ENCODE results near the gene ZGRF1. TPM values are rescaled to one million over a fixed set of nuclear protein-coding genes. Genes with fewer than 3 reads are reported as not detected.
A peak's percentile ranks its signal among the peaks of the same experiment; 100 is the strongest.
"Not testable (repeated sequence)": the region's sequence is repeated elsewhere in the genome, so short reads cannot be mapped to it uniquely, and the experiment has no call there.

ZGRF1 gene
- polyA plus RNA-seq, 1 donor from 2014 or later: 1.9 TPM

DNA sequence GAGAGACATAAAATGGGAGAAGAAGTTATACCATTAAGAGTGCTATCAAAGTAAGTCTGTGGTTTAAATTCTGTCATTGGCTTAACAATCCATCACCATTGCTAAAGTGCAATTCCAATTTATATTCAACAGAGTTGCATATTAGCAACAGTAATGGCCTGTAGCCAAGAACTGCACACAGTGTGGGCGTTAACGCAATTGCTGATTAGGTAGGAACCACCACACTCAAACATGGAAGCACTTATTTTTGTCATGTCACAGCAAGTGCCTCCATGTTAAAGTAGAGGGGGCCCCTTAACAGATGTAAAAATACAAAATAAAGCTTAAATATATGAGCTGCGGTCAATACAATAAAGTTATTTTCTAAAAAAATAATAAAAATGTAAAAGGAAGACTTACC, 11.1 kb upstream of the ZGRF1 start:
- no peaks in the 10 kb centered on the region for H3K27me3 Mint-ChIP-seq
- peaks cover 4% of the 10 kb centered on the region for H3K36me3 Mint-ChIP-seq
- peaks cover 8 to 11% (median 8%) of the 10 kb centered on the region in 3 donors for H3K4me1 Mint-ChIP-seq
- H3K27ac Mint-ChIP-seq: no peak overlapping the region
- no peak overlapping the region for H3K4me3 Mint-ChIP-seq
- H3K9me3 Mint-ChIP-seq: no peaks in the 10 kb centered on the region

DNA sequence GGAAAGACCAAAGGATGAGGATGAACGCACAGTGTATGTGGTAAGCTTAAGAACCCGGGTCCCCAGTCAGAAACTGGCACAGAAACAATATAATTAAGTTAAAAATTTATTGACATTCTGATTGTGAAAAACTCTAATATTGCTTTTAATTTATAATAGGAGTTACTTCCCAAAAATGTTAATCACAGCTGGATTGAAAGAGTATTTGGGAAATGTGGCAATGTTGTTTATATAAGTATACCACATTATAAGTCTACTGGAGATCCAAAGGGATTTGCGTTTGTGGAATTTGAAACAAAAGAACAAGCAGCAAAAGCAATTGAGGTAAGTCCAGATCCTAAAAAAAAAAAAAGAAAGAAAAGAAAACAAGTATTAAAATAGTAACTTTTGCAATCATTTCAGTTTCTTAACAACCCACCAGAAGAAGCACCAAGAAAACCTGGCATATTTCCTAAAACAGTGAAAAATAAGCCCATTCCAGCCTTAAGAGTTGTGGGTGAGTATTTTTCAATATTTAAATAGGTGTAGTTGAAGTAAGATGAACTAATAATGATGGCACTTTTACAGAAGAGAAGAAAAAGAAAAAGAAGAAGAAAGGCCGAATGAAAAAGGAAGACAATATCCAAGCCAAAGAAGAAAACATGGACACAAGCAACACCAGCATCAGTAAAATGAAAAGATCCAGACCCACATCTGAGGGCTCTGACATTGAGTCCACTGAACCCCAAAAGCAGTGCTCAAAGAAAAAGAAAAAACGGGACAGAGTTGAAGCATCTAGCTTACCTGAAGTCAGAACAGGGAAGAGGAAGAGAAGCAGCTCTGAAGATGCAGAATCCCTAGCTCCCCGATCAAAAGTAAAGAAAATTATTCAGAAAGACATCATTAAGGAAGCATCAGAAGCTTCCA, 10.2 kb upstream of the ZGRF1 start:
- Mint-ChIP-seq H3K36me3 (peaks cover 4% of the 10 kb centered on the region), H3K9me3 (no peaks in the 10 kb centered on the region), H3K27ac (no peak overlapping the region), H3K27me3 (no peaks in the 10 kb centered on the region), H3K4me1 (peaks cover 12 to 16% (median 14%) of the 10 kb centered on the region in 3 donors), H3K4me3 (no peak overlapping the region)

- peak overlapping the region in 1 of 3 donors; percentile 23 for H3K27ac Mint-ChIP-seq
- H3K4me3 Mint-ChIP-seq: peak overlapping the region in 1 of 4 donors; percentile 60
- H3K27me3 Mint-ChIP-seq: no peaks in the 10 kb centered on the region
- H3K4me1 Mint-ChIP-seq: peaks cover 20 to 24% (median 21%) of the 10 kb centered on the region in 3 donors
- peaks cover 4% of the 10 kb centered on the region for H3K36me3 Mint-ChIP-seq
- no peaks in the 10 kb centered on the region for H3K9me3 Mint-ChIP-seq
Observed at GRCh38 chr4:112645541-112646329, 9.0 kb upstream of the ZGRF1 start.

DNA sequence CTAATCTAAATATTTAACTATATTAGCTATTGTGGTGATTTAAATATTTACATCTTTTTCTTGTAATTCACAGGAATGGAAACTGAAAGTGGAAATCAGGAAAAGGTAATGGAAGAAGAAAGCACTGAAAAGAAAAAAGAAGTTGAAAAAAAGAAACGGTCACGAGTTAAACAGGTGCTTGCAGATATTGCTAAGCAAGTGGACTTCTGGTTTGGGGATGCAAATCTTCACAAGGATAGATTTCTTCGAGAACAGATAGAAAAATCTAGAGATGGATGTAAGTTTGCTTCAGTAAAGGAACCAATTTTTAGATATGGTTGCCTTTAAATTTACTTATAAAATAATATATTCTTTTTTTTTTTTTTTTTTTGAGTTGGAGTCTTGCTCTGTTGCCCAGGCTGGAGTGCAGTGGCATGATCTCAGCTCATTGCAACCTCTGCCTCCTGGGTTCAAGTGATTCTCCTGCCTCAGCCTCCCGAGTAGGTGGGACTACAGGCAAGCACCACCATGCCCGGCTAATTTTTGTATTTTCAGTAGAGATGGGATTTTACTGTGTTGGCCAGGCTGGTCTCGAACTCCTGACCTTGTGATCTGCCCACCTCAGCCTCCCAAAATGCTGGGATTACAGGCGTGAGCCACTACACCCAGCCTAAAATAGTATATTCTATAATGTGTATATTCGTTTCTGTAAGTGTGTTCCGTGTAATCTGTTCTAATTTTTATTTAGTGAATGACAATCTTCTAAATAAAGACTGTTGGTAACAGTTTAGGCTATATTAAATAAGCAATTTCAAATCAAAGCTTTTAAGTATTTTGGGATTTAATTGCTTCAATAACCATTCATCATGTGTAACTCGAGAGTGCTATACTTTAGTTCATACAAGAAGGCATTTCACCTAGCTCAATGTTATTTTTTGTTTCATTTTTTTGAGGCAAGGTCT, 8.2 kb upstream of the ZGRF1 start:
- not testable (repeated sequence) for H3K27me3 Mint-ChIP-seq, H3K9me3 Mint-ChIP-seq, H3K36me3 Mint-ChIP-seq
- Mint-ChIP-seq H3K27ac (peak overlapping the region in 1 of 3 donors; percentile 68), H3K4me3 (peak overlapping the region in 1 of 4 donors; percentile 23), H3K4me1 (peaks cover 20 to 26% (median 24%) of the 10 kb centered on the region in 3 donors)

DNA sequence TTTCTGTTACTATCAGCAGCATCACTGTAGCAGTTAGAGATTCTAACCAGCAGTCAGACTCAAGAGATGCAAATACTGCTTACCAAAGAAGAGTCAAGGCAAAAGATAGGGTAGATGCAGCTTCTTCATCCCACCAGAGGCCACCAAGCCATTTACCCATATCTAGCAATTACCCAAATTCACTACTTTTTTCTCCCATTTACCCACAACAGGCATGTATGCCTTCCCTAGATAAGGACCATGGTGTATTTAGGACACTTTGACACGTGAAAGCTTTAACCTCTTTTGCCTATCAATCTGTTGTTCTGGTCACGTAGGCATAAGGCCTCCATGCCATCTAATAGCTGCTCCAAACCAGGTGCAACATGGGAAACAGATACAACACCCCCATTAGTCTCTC, 5.8 kb upstream of the ZGRF1 start:
- H3K27ac Mint-ChIP-seq: peak overlapping the region in 2 of 3 donors; percentile 40 to 83
- no peak overlapping the region for H3K4me3 Mint-ChIP-seq
- peaks cover 20 to 33% (median 26%) of the 10 kb centered on the region in 3 donors for H3K4me1 Mint-ChIP-seq
- no peaks in the 10 kb centered on the region for H3K9me3 Mint-ChIP-seq
- no peaks in the 10 kb centered on the region for H3K27me3 Mint-ChIP-seq
- H3K36me3 Mint-ChIP-seq: peaks cover 4% of the 10 kb centered on the region

DNA sequence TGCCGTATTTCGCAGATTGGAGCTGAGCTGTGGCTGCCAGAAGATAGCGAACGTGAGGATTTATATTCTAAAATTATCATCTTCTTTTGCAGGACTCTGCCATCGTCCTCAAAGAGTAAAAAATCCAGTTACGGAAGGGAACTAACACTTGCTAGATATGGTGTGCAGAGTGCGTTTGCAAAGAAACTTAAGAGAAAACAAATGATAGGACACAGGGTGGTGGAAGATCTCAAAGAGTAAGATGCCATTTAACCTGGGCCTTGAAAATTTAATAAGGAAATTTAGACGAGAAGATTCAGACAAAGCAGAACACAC, 800 bp upstream of the ZGRF1 start:
- H3K36me3 Mint-ChIP-seq: no peaks in the 10 kb centered on the region

GRCh38 chr4:112633477-112634235, 3.1 kb downstream of the ZGRF1 start:
- H3K27me3 Mint-ChIP-seq: no peaks in the 10 kb centered on the region
- H3K9me3 Mint-ChIP-seq: no peaks in the 10 kb centered on the region
- H3K4me1 Mint-ChIP-seq: peaks cover 4 to 13% (median 8%) of the 10 kb centered on the region in 3 donors
- H3K36me3 Mint-ChIP-seq: peaks cover 2% of the 10 kb centered on the region
- H3K4me3 Mint-ChIP-seq: peak overlapping the region in 2 of 4 donors; percentile 23 to 28
- peak overlapping the region in 2 of 3 donors; percentile 50 to 63 for H3K27ac Mint-ChIP-seq

More for the DNA sequence above, 800 bp upstream of the ZGRF1 start:
- Mint-ChIP-seq H3K4me3 (no peak overlapping the region), H3K9me3 (no peaks in the 10 kb centered on the region), H3K27me3 (no peaks in the 10 kb centered on the region), H3K4me1 (peaks cover 15 to 28% (median 20%) of the 10 kb centered on the region in 3 donors), H3K27ac (no peak overlapping the region)

GRCh38 chr4:112626228-112626627, 10.5 kb downstream of the ZGRF1 start:
- no peak overlapping the region for H3K27ac Mint-ChIP-seq
- H3K4me1 Mint-ChIP-seq: no peaks in the 10 kb centered on the region
- H3K27me3 Mint-ChIP-seq: no peaks in the 10 kb centered on the region
- H3K4me3 Mint-ChIP-seq: no peak overlapping the region
- peaks cover 0 to 4% (median 0%) of the 10 kb centered on the region in 3 donors for H3K9me3 Mint-ChIP-seq
- peaks cover 7% of the 10 kb centered on the region for H3K36me3 Mint-ChIP-seq

DNA sequence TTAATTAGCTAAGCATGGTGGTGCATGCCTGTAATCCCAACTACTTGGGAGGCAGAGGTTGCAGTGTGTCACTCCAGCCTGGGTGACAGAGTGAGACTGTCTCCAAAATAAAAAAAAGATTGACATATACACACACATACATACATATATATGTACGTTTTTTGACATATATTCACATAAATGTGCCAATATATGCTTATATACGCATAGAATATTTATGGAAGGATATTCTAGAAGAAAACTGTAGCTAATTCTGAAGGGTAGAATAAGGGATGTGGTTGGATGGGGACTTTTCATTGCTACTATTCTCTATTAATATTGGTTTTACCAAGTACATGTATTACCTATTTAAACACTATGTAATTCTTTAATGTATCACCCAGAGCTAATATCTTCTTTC, 19.7 kb downstream of the ZGRF1 start:
- Mint-ChIP-seq H3K27me3 (no peaks in the 10 kb centered on the region), H3K9me3 (no peaks in the 10 kb centered on the region), H3K27ac (no peak overlapping the region), H3K4me1 (no peaks in the 10 kb centered on the region), H3K4me3 (no peak overlapping the region), H3K36me3 (no peaks in the 10 kb centered on the region)

DNA sequence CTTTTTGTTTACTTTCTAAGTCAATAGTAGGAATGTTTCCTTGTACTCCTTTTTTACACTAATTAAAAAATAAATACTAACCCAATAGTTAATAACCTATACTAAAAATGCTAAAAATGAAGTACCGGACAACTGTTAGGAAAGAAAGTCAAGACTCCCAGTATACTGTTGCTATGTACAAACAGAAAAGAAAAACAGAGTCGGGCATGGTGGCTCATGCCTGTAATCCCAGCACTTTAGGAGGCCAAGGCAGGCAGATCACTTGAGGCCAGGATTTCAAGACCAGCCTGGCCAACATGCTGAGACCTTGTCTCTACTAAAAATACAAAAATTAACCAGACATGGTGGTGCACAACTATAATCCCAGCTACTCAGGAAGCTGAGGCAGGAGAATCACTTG, 23.9 kb downstream of the ZGRF1 start:
- not testable (repeated sequence) for H3K9me3 Mint-ChIP-seq, H3K36me3 Mint-ChIP-seq, H3K27me3 Mint-ChIP-seq, H3K4me3 Mint-ChIP-seq, H3K4me1 Mint-ChIP-seq
- H3K27ac Mint-ChIP-seq: peak overlapping the region in 1 of 3 donors; percentile 75

- Mint-ChIP-seq H3K4me1 (peaks cover 0 to 1% (median 0%) of the 10 kb centered on the region in 3 donors), H3K9me3 (no peaks in the 10 kb centered on the region), H3K27me3 (no peaks in the 10 kb centered on the region), H3K4me3 (no peak overlapping the region), H3K27ac (no peak overlapping the region), H3K36me3 (peaks cover 1% of the 10 kb centered on the region)
Observed at GRCh38 chr4:112604589-112604988, 32.1 kb downstream of the ZGRF1 start.

DNA sequence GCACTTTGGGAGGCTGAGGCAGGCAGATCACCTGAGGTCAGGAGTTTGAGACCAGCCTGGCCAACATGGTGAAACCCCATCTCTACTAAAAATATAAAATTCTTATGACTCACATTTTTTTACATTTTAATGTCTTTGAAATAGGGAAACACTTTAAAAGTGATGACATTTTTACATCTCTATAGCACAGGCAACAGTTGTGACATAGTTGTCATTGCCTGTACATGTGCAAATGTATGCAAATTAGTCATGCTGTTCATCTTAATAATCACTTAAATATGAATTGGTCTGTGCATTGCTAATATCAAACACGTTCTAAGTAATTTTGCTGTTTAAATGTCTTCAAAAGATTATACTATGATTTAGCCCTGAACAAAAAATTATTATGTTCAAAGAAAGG, 41.7 kb downstream of the ZGRF1 start:
- Mint-ChIP-seq H3K4me1 (peaks cover 0 to 4% (median 2%) of the 10 kb centered on the region in 3 donors), H3K36me3 (peaks cover 4% of the 10 kb centered on the region), H3K27ac (no peak overlapping the region), H3K4me3 (no peak overlapping the region), H3K27me3 (no peaks in the 10 kb centered on the region), H3K9me3 (peaks cover 0 to 8% (median 0%) of the 10 kb centered on the region in 3 donors)

GRCh38 chr4:112593438-112594133, 43.1 kb downstream of the ZGRF1 start:
- H3K4me3 Mint-ChIP-seq: no peak overlapping the region
- H3K4me1 Mint-ChIP-seq: peaks cover 0 to 4% (median 2%) of the 10 kb centered on the region in 3 donors
- H3K36me3 Mint-ChIP-seq: peaks cover 4% of the 10 kb centered on the region
- H3K27me3 Mint-ChIP-seq: no peaks in the 10 kb centered on the region
- peaks cover 0 to 8% (median 0%) of the 10 kb centered on the region in 3 donors for H3K9me3 Mint-ChIP-seq
- no peak overlapping the region for H3K27ac Mint-ChIP-seq

Measured in IgD-negative memory B cell (primary cell).